Activated CD8-positive, alpha-beta memory T cell treated with anti-CD3 and anti-CD28 coated beads, Interleukin-2, amount 50 U/mL, for 48 hours (primary cell): ENCODE measurements around the gene USP31.

ENCODE experiments used
- DNase-seq: peaks from one replicate; pipeline ENCODE4 v3.0.0-alpha.2; 2020

Gene USP31, protein sequence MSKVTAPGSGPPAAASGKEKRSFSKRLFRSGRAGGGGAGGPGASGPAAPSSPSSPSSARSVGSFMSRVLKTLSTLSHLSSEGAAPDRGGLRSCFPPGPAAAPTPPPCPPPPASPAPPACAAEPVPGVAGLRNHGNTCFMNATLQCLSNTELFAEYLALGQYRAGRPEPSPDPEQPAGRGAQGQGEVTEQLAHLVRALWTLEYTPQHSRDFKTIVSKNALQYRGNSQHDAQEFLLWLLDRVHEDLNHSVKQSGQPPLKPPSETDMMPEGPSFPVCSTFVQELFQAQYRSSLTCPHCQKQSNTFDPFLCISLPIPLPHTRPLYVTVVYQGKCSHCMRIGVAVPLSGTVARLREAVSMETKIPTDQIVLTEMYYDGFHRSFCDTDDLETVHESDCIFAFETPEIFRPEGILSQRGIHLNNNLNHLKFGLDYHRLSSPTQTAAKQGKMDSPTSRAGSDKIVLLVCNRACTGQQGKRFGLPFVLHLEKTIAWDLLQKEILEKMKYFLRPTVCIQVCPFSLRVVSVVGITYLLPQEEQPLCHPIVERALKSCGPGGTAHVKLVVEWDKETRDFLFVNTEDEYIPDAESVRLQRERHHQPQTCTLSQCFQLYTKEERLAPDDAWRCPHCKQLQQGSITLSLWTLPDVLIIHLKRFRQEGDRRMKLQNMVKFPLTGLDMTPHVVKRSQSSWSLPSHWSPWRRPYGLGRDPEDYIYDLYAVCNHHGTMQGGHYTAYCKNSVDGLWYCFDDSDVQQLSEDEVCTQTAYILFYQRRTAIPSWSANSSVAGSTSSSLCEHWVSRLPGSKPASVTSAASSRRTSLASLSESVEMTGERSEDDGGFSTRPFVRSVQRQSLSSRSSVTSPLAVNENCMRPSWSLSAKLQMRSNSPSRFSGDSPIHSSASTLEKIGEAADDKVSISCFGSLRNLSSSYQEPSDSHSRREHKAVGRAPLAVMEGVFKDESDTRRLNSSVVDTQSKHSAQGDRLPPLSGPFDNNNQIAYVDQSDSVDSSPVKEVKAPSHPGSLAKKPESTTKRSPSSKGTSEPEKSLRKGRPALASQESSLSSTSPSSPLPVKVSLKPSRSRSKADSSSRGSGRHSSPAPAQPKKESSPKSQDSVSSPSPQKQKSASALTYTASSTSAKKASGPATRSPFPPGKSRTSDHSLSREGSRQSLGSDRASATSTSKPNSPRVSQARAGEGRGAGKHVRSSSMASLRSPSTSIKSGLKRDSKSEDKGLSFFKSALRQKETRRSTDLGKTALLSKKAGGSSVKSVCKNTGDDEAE (N-terminal part only)

DNA sequence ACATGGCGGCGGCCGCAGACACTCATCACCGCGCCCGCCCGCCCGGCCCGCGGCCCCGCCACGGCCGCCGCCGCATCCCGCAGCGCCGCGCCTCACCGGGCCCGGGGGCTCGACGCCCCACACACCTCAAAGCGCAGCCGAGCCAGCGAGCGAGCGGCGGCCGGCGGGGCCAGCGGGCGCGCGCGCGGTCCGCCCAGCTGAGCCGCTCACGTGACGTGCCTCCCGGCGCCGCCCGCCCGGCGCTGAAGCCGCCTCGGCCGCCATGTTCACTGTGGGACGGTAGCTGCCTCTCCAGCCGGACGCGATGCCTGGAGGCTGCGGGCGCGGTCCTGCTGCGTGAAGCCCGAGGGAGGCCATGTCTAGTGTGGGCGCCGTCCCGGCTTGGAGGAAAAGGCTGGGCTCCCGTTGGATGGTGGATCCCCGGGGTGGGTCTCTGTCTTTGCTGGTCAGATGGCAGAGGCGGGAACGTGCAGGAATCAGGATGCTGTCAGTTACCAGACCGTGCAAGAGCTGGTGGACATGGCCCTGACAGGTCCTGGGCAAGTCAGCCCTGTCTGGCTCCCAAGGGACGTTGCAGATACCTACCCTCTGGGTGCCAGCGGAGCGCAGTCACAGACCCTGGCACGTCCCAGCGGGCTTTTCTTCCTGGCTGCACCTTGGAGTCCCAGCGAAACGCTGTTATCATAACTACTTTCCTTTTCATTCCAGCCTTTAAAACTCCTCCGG lies at the start of gene USP31:
Gene USP31 (minus strand): TSS at position 186 of the 726 bp plus-strand sequence. CDS start 182 bp downstream, at position 4.
- DNase-seq: peak; percentile 93

DNA sequence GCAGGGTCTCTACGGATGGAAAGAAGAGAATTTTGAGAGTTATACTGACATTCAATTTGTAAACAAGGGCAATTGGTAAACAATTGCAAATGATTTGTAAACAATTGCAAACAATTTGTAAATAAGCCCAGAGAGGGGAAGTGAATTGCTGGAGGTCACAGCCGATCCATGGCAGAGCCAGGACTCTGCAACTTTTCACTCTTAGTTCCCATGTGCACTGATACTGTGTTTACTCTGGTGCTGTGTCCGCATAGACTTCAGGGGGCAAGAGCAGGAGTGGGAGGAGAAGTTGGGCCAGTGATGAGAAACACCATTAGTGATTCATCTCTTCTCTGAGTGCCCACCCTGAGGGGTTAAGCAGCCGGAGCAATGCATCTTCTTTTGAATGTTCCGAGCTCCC lies 47.3 kb upstream of the USP31 start:
- no peak for DNase-seq

DNA sequence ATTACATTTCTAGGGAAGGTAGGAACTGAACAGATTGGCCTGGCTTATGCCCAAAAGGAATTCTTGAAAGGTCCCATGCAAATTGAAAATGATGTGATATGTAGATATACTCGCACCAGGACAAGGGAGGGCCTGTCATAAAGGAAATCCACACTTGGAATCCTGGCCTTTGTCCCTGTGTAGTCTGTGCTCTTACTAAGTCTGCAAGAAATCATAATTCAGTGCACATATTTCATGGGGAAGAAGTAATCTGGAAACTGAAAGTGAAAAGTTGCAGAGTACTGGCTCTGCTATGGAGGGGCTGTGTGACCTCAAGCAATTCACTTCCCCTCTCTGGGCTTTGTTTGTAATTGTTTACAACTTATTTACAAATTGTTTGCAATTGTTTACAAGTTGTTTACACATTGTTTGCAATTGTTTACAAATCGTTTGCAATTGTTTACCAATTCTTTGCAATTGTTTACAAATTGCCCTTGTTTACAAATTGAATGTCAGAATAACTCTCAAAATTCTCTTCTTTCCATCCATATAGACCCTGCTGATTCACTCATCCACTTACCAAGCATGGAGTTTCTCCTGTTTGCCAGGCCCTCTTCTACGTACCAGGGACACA lies 46.2 kb upstream of the USP31 start:
- no peak for DNase-seq

DNA sequence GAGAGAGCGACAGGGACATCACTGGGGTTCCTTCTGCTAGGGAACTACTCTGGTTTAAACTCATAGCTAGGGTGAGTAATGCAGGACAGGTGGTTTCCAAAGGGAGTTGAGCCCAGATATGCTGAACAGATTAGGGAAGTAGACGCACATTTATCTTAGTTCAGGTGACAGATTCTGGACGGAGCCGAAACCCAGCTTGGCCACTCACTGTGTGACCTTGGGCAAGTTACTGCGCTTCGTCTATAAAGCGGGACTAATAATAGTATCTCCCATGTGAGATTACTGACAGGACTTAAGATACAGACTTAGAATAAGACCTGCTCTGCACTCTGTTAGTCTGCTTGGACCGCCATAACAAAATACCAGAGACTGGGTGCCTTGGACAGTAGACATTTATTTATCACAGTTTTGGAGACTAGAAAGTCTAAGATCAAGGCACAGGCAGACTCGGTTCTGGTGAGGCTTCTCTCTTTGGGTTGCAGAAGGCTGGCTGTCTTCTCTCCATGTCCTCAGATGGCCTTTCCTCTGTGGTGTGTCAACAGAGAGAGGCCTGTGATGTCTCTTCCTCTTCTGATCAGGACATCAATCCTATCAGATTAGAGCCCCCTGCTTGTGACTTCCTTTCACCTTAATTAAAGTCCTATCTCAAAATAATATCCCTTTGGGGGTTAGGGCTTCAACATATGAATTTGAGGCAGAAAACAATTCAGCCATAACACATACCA lies 45.4 kb upstream of the USP31 start:
- no peak for DNase-seq

DNA sequence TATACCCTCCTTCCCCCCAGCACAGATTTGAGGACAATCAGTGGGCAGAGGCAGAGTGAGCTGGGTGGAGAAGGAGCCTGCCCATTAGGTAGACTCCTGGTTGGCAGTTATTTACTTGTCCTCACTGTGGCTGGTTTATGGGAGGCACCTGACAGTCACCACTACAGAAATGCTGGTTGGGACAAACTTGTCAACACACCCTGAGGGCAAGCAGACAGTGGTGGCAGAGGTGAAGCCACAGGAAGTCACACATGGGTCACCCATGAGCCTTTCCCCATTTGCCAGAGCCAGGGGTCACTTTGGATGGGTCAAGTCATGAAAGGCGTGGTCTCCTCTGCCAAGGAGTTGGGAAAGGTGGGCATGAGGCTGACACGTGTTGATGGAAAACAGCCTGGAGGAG lies 39.7 kb upstream of the USP31 start:
- DNase-seq: no peak

DNA sequence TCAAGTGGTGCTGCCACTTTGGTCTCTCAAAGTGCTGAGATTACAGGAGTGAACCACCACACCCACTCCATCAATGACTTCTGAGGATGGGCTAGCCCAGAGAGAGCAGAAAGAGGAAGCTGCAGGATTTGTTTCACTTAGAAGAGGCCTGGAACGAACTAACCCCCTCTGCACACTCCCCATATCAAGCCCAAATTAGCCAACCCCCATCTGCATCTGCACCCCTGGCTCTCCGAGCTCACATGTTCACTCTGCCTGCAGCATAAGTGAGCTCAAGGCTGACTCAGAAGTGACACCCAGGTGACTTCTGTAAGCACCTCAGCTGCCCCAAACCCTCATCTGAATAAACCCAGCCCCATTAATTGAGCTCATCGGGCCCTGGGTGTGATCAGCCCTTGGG lies 38.1 kb upstream of the USP31 start:
- DNase-seq: no peak

DNA sequence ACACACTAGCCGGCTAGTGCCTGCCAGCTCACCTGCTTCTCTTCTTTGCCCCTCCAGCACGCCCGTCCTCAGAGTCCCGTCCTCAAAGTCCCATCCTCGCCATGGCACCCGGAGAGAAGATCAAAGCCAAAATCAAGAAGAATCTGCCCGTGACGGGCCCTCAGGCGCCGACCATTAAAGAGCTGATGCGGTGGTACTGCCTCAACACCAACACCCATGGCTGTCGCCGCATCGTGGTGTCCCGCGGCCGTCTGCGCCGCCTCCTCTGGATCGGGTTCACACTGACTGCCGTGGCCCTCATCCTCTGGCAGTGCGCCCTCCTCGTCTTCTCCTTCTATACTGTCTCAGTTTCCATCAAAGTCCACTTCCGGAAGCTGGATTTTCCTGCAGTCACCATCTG lies 36.9 kb upstream of the USP31 start:
- DNase-seq: no peak

DNA sequence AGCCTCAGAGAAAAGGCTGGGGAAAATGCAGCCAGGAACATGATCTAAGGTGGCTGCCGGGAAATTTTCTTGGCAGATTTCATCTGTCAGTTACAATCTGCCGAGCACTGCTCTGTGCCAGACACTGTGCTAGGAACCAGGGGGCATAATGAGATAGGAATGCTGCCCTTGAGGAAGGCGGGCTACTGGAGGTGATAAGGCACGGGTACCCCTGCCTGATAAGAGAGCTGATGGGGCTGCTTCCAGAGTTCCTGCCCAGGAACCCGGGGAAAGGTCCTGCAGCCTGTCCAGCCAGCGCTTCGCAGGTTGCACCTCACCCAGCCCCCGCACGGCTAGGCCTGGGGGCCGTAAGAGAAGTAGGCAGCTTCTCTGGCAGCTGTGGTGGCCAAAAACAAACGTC lies 36.4 kb upstream of the USP31 start:
- no peak for DNase-seq

DNA sequence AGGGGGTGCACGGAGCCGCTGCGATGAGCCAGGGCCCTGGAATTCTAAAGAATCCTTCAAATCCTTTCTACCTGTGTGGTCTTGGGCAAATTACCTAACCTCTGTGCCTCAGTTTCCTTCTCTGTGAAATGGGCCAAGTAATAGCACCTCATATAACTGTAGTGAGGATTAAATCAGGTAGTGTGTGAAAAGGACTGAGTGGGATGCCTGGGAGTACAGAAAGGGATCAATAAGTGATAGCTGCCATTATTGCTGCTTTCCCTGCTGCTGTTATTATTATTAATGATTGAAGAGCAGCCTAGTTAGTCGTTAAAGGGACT lies 34.3 kb upstream of the USP31 start:
- DNase-seq: no peak

DNA sequence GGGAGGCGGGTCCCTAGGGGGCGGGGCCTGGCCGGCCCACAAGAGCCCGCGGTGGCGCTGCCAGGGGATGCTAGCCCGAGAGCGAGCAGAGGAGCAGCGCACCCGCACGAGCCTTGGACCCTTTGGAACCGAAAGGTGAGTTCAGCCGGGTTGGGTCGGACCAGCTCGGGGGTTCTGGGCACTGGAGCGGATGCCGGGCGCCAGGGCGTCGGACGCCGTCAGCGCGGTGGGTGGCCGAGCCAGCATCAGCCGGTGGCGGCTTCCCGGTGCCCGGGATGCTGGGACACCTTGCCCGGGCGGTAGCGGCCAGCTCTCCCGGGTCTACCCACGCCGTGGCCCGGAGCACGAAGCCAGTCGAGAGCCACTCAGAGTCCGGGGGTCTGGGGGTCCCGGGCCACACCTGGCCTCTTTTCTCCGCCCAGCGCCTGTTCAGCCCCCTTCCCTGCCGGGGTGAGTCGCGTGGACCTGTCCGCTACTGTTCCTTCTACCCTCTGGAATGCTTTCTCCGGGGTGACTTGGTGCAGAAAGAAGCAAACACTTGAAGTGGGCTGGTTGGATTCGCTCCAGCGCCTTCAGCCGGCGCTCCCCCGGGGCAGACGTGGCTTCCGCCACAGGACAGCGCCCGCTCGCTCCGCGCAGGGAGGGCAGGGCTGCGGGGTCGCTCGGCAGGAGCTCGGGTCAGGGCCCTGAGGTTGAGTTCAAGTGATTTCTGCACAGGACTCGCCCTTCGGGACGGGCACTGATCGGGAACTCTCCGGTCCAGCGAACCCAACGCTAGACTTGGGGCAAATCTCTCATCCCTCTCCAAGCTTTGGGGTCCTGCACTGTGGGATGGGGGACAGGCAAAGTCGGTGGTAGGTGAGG lies 33.7 kb upstream of the USP31 start, which contains the start of gene SCNN1G:
Gene SCNN1G (plus strand): TSS at position 67 of the 864 bp plus-strand sequence. CDS start 3,527 bp downstream, outside the sequence.
- DNase-seq: no peak

DNA sequence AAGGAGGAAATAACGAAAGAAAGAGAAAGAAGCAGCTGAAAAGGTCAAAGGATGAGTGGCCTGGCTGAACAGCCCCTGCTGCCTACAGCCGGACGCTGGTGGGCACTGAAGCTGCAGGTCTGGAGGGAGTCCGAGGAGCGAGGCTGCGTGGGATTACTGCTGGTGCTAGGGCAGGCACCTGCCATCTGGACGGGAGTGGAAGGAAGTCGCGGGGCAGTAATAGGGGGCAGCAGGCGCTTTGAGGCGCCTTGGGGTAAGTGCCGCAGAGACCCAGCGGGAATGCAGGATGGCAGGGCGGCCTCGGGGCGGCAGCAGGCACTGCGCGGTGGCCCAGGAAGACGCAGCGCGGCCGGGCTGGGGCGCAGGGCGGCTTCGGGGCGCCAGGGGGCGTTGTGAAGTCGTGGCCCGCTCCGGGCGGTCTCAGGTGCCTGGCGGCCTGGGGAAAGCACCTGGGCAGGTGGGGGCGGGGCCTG lies 33.0 kb upstream of the USP31 start:
- peak; percentile 89 for DNase-seq

DNA sequence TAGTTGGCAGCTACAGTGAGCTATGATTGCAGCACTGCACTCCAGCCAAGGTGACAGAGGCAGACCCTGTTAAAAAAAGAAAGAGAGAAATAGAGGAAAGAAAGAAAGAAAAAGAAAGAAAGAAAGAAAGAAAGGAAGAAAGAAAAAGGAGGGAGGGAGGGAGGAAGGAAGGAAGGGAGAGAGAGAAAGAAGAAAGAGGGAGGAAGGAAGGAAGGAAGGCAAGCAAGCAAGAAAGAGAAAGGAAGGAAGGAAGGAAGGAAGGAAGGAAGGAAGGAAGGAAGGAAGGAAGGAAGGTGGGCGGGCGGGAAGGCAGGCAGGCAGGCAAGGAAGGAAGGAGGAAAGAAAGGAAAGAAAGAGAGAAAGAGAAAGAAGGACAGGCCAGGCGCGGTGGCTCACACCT lies 32.3 kb upstream of the USP31 start:
- DNase-seq: no peak

DNA sequence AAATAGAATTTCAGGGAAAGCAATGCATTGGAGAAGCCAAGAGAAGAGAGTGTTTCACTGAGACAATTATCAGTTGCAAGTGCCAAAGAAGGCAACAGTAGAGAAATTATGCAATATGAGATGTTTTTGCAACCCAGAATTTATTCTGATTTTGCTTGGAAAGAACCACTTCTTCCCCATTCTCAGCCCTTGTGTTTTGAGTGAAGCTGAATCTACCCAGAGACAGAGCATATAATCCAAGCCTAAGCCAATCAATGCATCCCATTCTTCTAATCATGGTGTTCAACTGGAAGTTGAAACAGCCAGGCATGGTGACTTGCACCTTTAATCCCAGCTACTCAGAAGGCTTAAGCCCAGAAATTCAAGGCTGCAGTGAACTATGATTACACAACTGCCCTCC lies 26.4 kb upstream of the USP31 start:
- no peak for DNase-seq

DNA sequence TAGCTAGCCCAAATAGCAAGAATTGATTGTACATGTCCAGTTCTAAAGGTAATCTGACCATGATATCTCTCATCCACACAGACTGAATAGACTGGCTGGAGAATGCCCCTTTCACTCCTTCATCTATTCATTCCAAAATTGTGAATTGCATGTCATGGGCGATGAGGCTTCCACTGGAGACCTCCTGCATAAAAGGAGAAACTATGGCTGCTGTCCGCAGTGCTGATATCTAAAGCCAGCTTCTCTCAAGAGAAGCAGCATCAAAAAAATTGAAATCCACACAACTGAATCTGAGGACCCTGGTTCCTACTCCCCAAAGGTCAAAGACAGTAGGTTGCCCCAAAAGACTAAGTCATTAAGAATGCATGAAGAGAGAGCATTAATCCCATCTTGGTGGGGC lies 25.4 kb upstream of the USP31 start:
- DNase-seq: no peak

DNA sequence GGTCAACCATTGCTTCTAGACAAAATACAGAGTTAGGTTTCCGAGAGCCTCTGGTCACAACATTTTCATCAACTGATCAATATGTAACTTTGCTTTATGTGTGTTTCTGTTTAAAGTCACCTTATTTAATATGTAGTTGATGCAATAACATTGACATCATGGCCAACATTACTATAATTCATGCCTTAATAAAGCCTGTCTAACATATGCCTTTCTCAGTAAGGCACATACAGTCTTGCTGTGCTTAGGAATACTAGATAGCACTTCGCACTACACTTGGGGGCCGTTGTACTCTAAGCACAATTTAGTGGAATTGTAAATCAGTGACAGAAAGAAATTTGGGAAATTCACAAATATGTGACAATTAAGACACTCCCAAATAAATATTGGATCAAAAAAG lies 23.7 kb upstream of the USP31 start:
- no peak for DNase-seq

DNA sequence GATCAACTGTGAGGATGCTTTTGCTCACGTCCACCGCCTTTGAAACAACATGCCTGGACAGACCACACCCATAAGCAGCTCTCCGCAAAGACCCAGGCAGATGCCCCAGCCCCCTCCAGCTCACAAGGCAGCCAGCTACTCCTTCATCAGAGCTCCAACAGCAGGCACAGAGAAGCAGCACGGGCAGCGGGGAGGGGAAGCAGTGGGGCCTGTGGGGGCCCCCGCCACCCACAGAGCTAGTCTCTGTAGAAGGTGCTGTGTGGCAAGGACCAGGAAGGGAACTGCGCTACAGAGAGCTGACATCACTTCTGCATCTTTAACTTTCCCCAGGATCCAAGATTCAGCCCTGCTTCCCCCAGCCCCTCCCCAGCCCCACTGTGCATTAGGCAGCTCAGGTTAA lies 23.3 kb upstream of the USP31 start:
- no peak for DNase-seq

DNA sequence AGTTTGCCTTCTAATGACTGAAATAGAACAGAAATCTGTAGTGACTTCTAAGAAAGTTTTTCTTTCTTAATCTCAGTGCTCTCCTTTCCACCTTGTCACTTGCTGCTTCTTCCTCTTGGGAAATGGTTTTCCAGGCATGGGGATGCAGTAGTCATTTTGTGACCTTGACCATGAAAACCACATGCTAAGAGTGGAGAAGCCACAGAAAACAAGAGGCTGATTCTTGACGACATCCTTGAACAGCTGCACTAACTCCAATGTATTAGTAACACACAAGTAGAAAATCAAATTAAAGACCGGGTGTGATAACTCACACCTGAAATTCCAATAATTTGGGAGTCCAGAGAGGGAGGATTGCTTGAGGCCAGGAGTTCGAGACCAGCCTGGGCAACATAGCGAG lies 15.5 kb upstream of the USP31 start:
- DNase-seq: no peak

DNA sequence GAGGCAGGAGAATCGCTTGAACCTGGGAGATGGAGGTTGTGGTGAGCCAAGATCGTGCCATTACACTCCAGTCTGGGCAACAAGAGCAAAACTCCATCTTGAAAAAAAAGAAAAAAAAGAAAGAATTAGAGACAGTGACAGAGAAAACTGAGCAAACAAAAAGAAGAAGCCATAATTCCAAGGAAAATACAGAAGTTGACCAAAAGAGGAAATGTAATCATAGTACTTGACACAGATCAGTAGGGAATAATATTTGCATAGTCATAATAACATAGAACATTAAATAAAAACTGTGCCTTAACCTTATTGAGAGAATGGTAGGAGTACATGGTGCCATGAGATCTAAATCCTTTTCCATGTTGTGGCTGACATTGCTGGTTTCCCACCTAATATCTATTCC lies 14.7 kb upstream of the USP31 start:
- DNase-seq: no peak

DNA sequence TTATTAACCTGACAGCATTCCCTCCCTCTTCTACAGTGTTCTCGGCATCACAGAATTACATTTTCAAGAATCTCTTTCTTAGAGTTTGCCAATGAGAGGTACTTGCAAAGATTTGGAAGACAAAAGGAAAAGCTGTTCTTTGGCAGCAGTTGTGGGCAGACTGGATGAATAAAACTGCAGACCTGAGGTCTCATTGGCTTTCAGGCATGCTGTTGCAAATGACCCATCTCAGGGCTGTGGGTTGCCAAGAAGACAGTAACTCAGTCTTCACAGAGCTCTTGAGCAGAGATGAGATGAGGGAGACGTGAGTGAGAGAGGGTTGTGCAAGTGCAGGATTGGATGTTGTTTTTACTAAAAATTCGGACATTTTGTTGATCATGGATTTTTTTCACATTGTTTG lies 11.3 kb upstream of the USP31 start:
- no peak for DNase-seq

DNA sequence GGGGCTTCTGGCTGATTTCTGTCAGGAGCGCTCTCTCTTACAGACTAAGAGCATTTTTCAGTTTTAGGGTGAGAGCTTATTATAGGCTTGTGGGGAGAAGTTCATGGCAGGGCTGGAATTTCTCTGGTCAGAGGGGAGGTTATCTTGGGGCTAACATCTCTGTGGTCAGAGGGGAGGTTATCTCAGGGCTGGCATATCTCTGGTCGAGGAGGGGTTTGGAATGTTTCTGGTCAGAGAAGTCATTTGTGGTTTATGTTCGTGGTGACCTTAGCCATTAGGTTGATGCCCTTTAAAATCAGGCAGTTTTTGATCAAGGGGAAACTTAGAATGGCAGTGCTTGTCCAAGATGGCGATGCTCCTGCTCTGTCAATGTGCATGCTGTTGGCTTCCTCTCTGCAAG lies 10.8 kb upstream of the USP31 start:
- DNase-seq: no peak
